ENCODE data around the gene ZBTB37. TPM values are rescaled to one million over a fixed set of nuclear protein-coding genes. Genes with fewer than 3 reads are reported as not detected.

Gene ZBTB37
- total and polyA plus RNA-seq, 9 of the 15 experiments (the other 6 are each of a cell fraction or from before 2014, with no cell fraction given), result 1.3 to 13.9 (median 5.4) TPM

DNA sequence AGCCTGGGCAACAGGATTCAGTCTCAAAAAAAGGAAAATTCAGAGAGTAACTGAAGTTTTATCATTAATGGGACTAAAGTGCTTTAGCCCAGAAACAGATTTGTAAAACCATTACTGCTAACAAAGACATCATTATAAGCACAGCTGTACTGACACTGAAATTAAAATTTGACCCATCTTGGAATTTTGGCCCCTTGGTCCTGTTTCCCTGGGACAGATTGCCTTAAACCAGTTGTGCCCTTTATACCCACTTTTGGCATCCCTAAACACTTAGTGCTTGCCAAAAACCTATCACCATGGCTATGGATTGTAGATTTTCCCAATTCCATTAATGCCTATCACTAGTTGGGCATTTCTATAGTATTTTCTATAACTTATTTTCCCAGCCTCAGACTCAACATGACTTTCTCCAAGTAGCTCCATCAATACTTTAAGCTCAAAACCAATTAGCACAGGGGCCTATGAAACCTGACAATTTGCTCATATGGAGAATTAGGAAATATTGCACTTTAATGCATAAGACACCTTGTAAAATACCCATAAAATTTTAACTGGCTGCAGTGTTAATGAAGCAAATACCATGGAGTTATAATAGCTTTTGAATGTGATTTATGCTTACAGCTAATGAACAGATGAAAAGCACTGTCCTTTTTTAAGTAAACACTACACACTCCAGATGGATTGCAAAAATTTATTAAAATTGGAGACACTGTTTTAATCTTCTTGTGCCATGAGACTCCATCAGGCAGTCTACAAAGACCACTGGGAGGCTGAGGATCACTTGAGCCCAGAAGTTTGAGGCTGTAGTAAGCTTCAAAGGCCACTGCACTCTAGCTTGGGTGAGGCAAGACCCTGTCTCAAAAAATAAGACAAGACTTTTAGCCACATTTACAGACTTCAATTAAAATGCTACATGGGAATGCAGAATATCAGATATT lies 4.7 kb upstream of the ZBTB37 start (continued):
- TF ChIP-seq, protein P1, sequence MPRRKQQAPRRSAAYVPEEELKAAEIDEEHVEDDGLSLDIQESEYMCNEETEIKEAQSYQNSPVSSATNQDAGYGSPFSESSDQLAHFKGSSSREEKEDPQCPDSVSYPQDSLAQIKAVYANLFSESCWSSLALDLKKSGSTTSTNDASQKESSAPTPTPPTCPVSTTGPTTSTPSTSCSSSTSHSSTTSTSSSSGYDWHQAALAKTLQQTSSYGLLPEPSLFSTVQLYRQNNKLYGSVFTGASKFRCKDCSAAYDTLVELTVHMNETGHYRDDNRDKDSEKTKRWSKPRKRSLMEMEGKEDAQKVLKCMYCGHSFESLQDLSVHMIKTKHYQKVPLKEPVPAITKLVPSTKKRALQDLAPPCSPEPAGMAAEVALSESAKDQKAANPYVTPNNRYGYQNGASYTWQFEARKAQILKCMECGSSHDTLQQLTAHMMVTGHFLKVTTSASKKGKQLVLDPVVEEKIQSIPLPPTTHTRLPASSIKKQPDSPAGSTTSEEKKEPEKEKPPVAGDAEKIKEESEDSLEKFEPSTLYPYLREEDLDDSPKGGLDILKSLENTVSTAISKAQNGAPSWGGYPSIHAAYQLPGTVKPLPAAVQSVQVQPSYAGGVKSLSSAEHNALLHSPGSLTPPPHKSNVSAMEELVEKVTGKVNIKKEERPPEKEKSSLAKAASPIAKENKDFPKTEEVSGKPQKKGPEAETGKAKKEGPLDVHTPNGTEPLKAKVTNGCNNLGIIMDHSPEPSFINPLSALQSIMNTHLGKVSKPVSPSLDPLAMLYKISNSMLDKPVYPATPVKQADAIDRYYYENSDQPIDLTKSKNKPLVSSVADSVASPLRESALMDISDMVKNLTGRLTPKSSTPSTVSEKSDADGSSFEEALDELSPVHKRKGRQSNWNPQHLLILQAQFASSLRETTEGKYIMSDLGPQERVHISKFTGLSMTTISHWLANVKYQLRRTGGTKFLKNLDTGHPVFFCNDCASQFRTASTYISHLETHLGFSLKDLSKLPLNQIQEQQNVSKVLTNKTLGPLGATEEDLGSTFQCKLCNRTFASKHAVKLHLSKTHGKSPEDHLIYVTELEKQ (CRISPR knock-in tag; IDR thresholded peaks at IDR 0.05), result no peak
- TF ChIP-seq, protein P2, sequence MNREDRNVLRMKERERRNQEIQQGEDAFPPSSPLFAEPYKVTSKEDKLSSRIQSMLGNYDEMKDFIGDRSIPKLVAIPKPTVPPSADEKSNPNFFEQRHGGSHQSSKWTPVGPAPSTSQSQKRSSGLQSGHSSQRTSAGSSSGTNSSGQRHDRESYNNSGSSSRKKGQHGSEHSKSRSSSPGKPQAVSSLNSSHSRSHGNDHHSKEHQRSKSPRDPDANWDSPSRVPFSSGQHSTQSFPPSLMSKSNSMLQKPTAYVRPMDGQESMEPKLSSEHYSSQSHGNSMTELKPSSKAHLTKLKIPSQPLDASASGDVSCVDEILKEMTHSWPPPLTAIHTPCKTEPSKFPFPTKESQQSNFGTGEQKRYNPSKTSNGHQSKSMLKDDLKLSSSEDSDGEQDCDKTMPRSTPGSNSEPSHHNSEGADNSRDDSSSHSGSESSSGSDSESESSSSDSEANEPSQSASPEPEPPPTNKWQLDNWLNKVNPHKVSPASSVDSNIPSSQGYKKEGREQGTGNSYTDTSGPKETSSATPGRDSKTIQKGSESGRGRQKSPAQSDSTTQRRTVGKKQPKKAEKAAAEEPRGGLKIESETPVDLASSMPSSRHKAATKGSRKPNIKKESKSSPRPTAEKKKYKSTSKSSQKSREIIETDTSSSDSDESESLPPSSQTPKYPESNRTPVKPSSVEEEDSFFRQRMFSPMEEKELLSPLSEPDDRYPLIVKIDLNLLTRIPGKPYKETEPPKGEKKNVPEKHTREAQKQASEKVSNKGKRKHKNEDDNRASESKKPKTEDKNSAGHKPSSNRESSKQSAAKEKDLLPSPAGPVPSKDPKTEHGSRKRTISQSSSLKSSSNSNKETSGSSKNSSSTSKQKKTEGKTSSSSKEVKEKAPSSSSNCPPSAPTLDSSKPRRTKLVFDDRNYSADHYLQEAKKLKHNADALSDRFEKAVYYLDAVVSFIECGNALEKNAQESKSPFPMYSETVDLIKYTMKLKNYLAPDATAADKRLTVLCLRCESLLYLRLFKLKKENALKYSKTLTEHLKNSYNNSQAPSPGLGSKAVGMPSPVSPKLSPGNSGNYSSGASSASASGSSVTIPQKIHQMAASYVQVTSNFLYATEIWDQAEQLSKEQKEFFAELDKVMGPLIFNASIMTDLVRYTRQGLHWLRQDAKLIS (CRISPR knock-in tag; IDR thresholded peaks at IDR 0.05), result no peak; the same call in 1 of the 2 replicates
- TF ChIP-seq ETV1 (tag; conservative IDR thresholded peaks at IDR 0.05; ENCODE audit: low read depth) (no peak), PML (IDR thresholded peaks at IDR 0.05; ENCODE audit: low read length) (no peak)
- TF ChIP-seq, protein P3, sequence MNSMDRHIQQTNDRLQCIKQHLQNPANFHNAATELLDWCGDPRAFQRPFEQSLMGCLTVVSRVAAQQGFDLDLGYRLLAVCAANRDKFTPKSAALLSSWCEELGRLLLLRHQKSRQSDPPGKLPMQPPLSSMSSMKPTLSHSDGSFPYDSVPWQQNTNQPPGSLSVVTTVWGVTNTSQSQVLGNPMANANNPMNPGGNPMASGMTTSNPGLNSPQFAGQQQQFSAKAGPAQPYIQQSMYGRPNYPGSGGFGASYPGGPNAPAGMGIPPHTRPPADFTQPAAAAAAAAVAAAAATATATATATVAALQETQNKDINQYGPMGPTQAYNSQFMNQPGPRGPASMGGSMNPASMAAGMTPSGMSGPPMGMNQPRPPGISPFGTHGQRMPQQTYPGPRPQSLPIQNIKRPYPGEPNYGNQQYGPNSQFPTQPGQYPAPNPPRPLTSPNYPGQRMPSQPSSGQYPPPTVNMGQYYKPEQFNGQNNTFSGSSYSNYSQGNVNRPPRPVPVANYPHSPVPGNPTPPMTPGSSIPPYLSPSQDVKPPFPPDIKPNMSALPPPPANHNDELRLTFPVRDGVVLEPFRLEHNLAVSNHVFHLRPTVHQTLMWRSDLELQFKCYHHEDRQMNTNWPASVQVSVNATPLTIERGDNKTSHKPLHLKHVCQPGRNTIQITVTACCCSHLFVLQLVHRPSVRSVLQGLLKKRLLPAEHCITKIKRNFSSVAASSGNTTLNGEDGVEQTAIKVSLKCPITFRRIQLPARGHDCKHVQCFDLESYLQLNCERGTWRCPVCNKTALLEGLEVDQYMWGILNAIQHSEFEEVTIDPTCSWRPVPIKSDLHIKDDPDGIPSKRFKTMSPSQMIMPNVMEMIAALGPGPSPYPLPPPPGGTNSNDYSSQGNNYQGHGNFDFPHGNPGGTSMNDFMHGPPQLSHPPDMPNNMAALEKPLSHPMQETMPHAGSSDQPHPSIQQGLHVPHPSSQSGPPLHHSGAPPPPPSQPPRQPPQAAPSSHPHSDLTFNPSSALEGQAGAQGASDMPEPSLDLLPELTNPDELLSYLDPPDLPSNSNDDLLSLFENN (IDR thresholded peaks at IDR 0.05; ENCODE audit: low read depth in 2 of 2, low read length in 2 of 2), result no peak
- TF ChIP-seq, protein P4, sequence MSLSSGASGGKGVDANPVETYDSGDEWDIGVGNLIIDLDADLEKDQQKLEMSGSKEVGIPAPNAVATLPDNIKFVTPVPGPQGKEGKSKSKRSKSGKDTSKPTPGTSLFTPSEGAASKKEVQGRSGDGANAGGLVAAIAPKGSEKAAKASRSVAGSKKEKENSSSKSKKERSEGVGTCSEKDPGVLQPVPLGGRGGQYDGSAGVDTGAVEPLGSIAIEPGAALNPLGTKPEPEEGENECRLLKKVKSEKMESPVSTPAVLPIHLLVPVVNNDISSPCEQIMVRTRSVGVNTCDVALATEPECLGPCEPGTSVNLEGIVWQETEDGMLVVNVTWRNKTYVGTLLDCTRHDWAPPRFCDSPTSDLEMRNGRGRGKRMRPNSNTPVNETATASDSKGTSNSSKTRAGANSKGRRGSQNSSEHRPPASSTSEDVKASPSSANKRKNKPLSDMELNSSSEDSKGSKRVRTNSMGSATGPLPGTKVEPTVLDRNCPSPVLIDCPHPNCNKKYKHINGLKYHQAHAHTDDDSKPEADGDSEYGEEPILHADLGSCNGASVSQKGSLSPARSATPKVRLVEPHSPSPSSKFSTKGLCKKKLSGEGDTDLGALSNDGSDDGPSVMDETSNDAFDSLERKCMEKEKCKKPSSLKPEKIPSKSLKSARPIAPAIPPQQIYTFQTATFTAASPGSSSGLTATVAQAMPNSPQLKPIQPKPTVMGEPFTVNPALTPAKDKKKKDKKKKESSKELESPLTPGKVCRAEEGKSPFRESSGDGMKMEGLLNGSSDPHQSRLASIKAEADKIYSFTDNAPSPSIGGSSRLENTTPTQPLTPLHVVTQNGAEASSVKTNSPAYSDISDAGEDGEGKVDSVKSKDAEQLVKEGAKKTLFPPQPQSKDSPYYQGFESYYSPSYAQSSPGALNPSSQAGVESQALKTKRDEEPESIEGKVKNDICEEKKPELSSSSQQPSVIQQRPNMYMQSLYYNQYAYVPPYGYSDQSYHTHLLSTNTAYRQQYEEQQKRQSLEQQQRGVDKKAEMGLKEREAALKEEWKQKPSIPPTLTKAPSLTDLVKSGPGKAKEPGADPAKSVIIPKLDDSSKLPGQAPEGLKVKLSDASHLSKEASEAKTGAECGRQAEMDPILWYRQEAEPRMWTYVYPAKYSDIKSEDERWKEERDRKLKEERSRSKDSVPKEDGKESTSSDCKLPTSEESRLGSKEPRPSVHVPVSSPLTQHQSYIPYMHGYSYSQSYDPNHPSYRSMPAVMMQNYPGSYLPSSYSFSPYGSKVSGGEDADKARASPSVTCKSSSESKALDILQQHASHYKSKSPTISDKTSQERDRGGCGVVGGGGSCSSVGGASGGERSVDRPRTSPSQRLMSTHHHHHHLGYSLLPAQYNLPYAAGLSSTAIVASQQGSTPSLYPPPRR (CRISPR knock-in tag; IDR thresholded peaks at IDR 0.05; ENCODE audit: borderline replicate concordance), result no peak

Measured in K562 (cell line).